HepG2 (cell line): ENCODE data around the gene GDF15. TPM values are rescaled to one million over a fixed set of nuclear protein-coding genes. Genes with fewer than 3 reads are reported as not detected.

Experiments used
- ATAC-seq: fragments of 200-7000 bp; cut with Tn5 transposase; 3 replicates; pipeline ENCODE4 v1.9.1; 2020; ENCODE audit warnings: mild to moderate bottlenecking, moderate library complexity
- BruUV-seq: library from RNA; stranded (reverse); fragments of 400-500 nt; replicated peaks from 2 replicates; lab custom pipeline; 2021; lab: Mats Ljungman, UMichigan
- CTCF ChIA-PET: fragments of 300-600 bp; formaldehyde crosslinking; extraction: SDS; loops from one replicate; lab custom pipeline; 2021; ENCODE audit warnings: low total read pairs, inconsistent platforms, low intra/inter-chr PET ratio; lab: Yijun Ruan, JAX
- POLR2A ChIA-PET: fragments of 350-600 bp; sonication (Branson Sonifier 250); formaldehyde crosslinking; loops from one replicate; lab custom pipeline; 2020; ENCODE audit warnings: antibody characterized with exemption, inconsistent platforms; lab: Yijun Ruan, JAX
- DNase-seq: peaks from one replicate; pipeline ENCODE4 v3.0.0-alpha.2; 2015; ENCODE audit warnings: low spot score
- FAIRE-seq: peaks from 3 replicates; lab custom pipeline; 2011; peaks lifted over from hg19 to GRCh38; lab: Jason Lieb, UNC
- H2AFZ ChIP-seq: one replicate; pipeline ENCODE4 v1.6.1; 2011; ENCODE audit warnings: low read length, inconsistent platforms
- H3K27ac ChIP-seq: fragments of 300-600 bp; 3 replicates; pipeline ENCODE4 v1.8.0; 2011; ENCODE audit warnings: mixed run types, mild to moderate bottlenecking, mixed read lengths, low read length, inconsistent platforms; ENCODE audit not compliant: insufficient read depth; ENCODE audit errors: extremely low read length
- H3K27me3 ChIP-seq, 2 experiments: fragments of 200-600 bp in 1 of 2; 2 replicates in 1 of 2; 3 replicates in 1 of 2; pipeline versions ENCODE4 v1.6.0 to v1.8.0; 2011; ENCODE audit warnings: low read length in 2 of 2, mild to moderate bottlenecking in 2 of 2, moderate library complexity in 2 of 2, inconsistent platforms in 1 of 2; ENCODE audit not compliant: insufficient read depth in 2 of 2, control insufficient read depth in 1 of 2
- H3K36me3 ChIP-seq, 2 experiments: fragments of 200-600 bp in 1 of 2; replicated peaks in 1 of 2; 2 replicates in 1 of 2; 3 replicates in 1 of 2; pipeline versions ENCODE4 v1.5.1 to v1.8.0; 2011; ENCODE audit warnings: low read length in 2 of 2, inconsistent platforms in 1 of 2; ENCODE audit not compliant: insufficient read depth in 2 of 2, control insufficient read depth in 1 of 2
- H3K4me1 ChIP-seq: 2 replicates; pipeline ENCODE4 v1.5.1; 2012; ENCODE audit warnings: low read length, inconsistent platforms; ENCODE audit not compliant: insufficient read depth
- H3K4me2 ChIP-seq: 2 replicates; pipeline ENCODE4 v1.6.0; 2011; ENCODE audit warnings: low read depth, low read length, inconsistent platforms
- H3K4me3 ChIP-seq, 3 experiments: fragments of 200-600 bp in 1 of 3; sonication (generic), shearing (Covaris generic) in 1 of 3; replicated peaks in 1 of 3; 2 replicates each; pipeline ENCODE4 v1.5.1; 2011 to 2016; ENCODE audit warnings: low read length in 3 of 3, inconsistent platforms in 2 of 3, low read depth in 2 of 3, mild to moderate bottlenecking in 2 of 3, control low read depth in 1 of 3, mixed read lengths in 1 of 3; ENCODE audit not compliant: insufficient read depth in 1 of 3
- H3K79me2 ChIP-seq: one replicate; pipeline ENCODE4 v1.6.1; 2011; ENCODE audit warnings: low read length, inconsistent platforms; ENCODE audit not compliant: insufficient read depth
- H3K9ac ChIP-seq: 2 replicates; pipeline ENCODE4 v1.6.0; 2011; ENCODE audit warnings: mild to moderate bottlenecking, low read depth, low read length, inconsistent platforms; ENCODE audit not compliant: insufficient read depth
- H3K9me3 ChIP-seq: 2 replicates; pipeline ENCODE4 v1.5.1; 2012; ENCODE audit warnings: mild to moderate bottlenecking, low read length
- H4K20me1 ChIP-seq: 2 replicates; pipeline ENCODE4 v1.6.0; 2011; ENCODE audit warnings: inconsistent platforms, mild to moderate bottlenecking, low read length, moderate library complexity; ENCODE audit not compliant: insufficient read depth
- CC2D1A ChIP-seq: sonication (generic); formaldehyde crosslinking; IDR thresholded peaks from 2 replicates; pipeline ENCODE4 v1.8.1; 2023; ENCODE audit warnings: mild to moderate bottlenecking, missing genetic modification reagents
- ERF ChIP-seq: IDR thresholded peaks from 2 replicates; pipeline ENCODE4 v1.6.1; 2018; ENCODE audit warnings: missing biosample characterization, missing genetic modification reagents
- FLYWCH1 ChIP-seq: sonication (generic); formaldehyde crosslinking; IDR thresholded peaks from 2 replicates; pipeline ENCODE4 v1.8.1; 2023; ENCODE audit warnings: mild to moderate bottlenecking, missing genetic modification reagents
- FOSL2 ChIP-seq: sonication (generic); formaldehyde crosslinking; IDR thresholded peaks from 2 replicates; pipeline ENCODE4 v1.4.0; 2020; ENCODE audit warnings: missing genetic modification reagents
- HNRNPH1 ChIP-seq: fragments of 200-400 bp; formaldehyde crosslinking; optimal IDR thresholded peaks from 2 replicates; pipeline ENCODE3; 2017; ENCODE audit warnings: mild to moderate bottlenecking, low read depth, low read length
- MAZ ChIP-seq, 2 experiments: sonication (generic) in 1 of 2; formaldehyde crosslinking in 1 of 2; IDR thresholded peaks; 2 replicates each; pipeline versions ENCODE4 v1.5.0 to v1.6.1; 2012 to 2020; ENCODE audit warnings: low read depth in 2 of 2, mild to moderate bottlenecking in 2 of 2, borderline replicate concordance in 1 of 2, improper control_type of control experiment in 1 of 2, low read length in 1 of 2, missing genetic modification reagents in 1 of 2, moderate library complexity in 1 of 2
- NR0B2 ChIP-seq: sonication (generic); formaldehyde crosslinking; IDR thresholded peaks from 2 replicates; pipeline ENCODE4 v1.4.0; 2020; ENCODE audit warnings: mild to moderate bottlenecking, missing genetic modification reagents
- ONECUT2 ChIP-seq: sonication (generic); formaldehyde crosslinking; IDR thresholded peaks from 2 replicates; pipeline ENCODE4 v1.4.0; 2020; ENCODE audit warnings: missing genetic modification reagents
- PPARG ChIP-seq: conservative IDR thresholded peaks from 2 replicates; pipeline ENCODE4 v1.6.1; 2016; ENCODE audit warnings: missing biosample characterization, missing genetic modification reagents
- RAD21 ChIP-seq: fragments of 450-650 bp; formaldehyde crosslinking; IDR thresholded peaks from 2 replicates; pipeline ENCODE4 v1.5.0; 2020; ENCODE audit warnings: mild to moderate bottlenecking
- SMC3 ChIP-seq: IDR thresholded peaks from 2 replicates; pipeline ENCODE4 v1.6.1; 2011; ENCODE audit warnings: low read length, improper control_type of control experiment
- STAG1 ChIP-seq: sonication (generic); formaldehyde crosslinking; IDR thresholded peaks from 2 replicates; pipeline ENCODE4 v1.4.0; 2020; ENCODE audit warnings: missing genetic modification reagents
- TEAD3 ChIP-seq: optimal IDR thresholded peaks from 2 replicates; pipeline ENCODE3; 2016; ENCODE audit warnings: borderline replicate concordance
- ZNF121 ChIP-seq: sonication (generic); formaldehyde crosslinking; IDR thresholded peaks from 2 replicates; pipeline ENCODE4 v1.5.0; 2020; ENCODE audit warnings: mild to moderate bottlenecking, missing genetic modification reagents
- ZNF460 ChIP-seq: sonication (generic); formaldehyde crosslinking; IDR thresholded peaks from 2 replicates; pipeline ENCODE4 v1.5.1; 2020; ENCODE audit warnings: missing genetic modification reagents, mild to moderate bottlenecking, borderline replicate concordance
- ZNF605 ChIP-seq: sonication (generic); formaldehyde crosslinking; IDR thresholded peaks from 2 replicates; pipeline ENCODE4 v1.8.0; 2022; ENCODE audit warnings: mild to moderate bottlenecking, missing genetic modification reagents
- ZNF678 ChIP-seq: sonication (generic); formaldehyde crosslinking; IDR thresholded peaks from 2 replicates; pipeline ENCODE4 v1.4.0; 2020; ENCODE audit warnings: mild to moderate bottlenecking, missing genetic modification reagents
- ZNF776 ChIP-seq: sonication (generic); formaldehyde crosslinking; IDR thresholded peaks from 2 replicates; pipeline ENCODE4 v1.4.0; 2020; ENCODE audit warnings: mild to moderate bottlenecking, missing genetic modification reagents
- WGBS: methylation state at CpG from one replicate; pipeline ENCODE4 v1.1.6; 2017; ENCODE audit warnings: low lambda C conversion rate; 5-methylcytosine and 5-hydroxymethylcytosine counted together
- in situ Hi-C: cut with HindIII; loops from 2 replicates; pipeline ENCODE4 v1.10.0; 2017; ENCODE audit warnings: low pct_unique_long_range_greater_than_20kb; ENCODE audit not compliant: extremely low pct_ligation_motif_present
- intact Hi-C: fragments of 100-400 bp; cut with micrococcal nuclease; formaldehyde crosslinking; loops from one replicate; pipeline ENCODE4 v1.10.0; 2022; ENCODE audit not compliant: unreplicated experiment
- polyA plus RNA-seq, 8 experiments: library from polyadenylated mRNA; depleted of rRNA in 3 of 8; stranded (reverse) in 7 of 8; unstranded in 1 of 8; fragments of >200 nt; fragmentation: Illumina TruSeq in 4 of 8; extraction: Trizol in 4 of 8; gene quantifications; 2 replicates each; pipeline versions ENCODE4 v1.2.1 to v1.2.3, GENCODE V29; 2011 to 2016; ENCODE audit warnings: low read depth in 4 of 8, missing spikeins in 1 of 8, mixed read lengths in 1 of 8; ENCODE audit not compliant: insufficient read depth in 1 of 8
- total RNA-seq, 5 experiments: library from RNA; depleted of rRNA; stranded (reverse); fragments of >200 nt; fragmentation: Illumina TruSeq; extraction: Trizol; gene quantifications; 2 replicates each; pipeline ENCODE4 v1.2.3, GENCODE V29; 2016; ENCODE audit warnings: low read depth in 1 of 5
- TF ChIP-seq, protein P1 (sequence below): sonication (generic); formaldehyde crosslinking; IDR thresholded peaks from 2 replicates; pipeline ENCODE4 v1.4.0; 2020; ENCODE audit warnings: missing genetic modification reagents
- TF ChIP-seq, protein P2 (sequence below): sonication (generic); formaldehyde crosslinking; IDR thresholded peaks from 2 replicates; pipeline ENCODE4 v1.5.0; 2020; ENCODE audit warnings: mild to moderate bottlenecking, missing genetic modification reagents, moderate library complexity

Gene GDF15
- total and polyA plus RNA-seq, 2 of the 13 experiments (the other 11 are each of a cell fraction or from before 2014, with no cell fraction given): 146 to 422 TPM

DNA sequence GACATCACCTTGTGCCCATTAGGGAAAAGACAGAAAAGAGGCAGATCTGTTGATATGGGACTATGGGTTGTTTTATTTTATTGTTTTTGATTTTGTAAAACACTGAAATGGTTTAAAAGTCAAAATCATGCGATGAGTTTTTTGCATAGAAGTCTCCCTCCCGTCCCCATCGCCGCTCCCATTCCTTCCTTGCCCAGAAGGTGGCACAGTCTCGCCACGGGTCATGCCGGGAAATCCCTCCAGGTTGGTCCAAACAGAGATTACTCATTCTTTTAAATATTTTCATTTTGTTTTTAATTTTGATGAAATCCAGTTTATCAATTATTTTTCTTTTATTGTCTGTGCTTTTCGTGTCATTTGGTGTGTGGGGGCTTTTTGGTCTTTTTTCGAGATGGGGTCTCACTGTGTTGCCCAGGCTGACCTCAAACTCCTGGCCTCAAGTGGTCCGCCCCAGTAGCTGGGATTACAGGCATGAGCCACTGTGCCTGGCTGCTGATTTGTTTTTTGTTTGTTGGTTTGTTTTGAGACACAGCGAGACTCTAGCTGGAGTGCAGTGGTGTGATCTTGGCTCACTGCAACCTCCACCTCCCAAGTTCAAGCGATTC, 36.3 kb upstream of the GDF15 start:
- ChIA-PET CTCF (interaction anchor here (1.1 to 3.2 kb wide), 4 partner anchors 21 to 60 kb away, joined by 4 to 31 read pairs (median 13); partner anchors contain the start of gene GDF15), POLR2A (interaction anchor here (0.7 to 2.1 kb wide), 9 partner anchors 11 to 70 kb away, joined by 3 to 18 read pairs (median 4); partner anchors contain the start of gene GDF15)
- H3K9me3 ChIP-seq: no peaks in the 10 kb centered on the region
- FAIRE-seq: peak; percentile 88
- peaks cover 18% of the 10 kb centered on the region; the same call in 1 of the 2 replicates for H3K4me1 ChIP-seq
- no peaks in the 10 kb centered on the region for H3K27me3 ChIP-seq
- no peak overlapping the region for H3K4me3 ChIP-seq
- peaks cover 12 to 19% of the 10 kb centered on the region in 2 experiments for H3K36me3 ChIP-seq
- H4K20me1 ChIP-seq: peaks cover 2% of the 10 kb centered on the region; the same call in 1 of the 2 replicates
- TF ChIP-seq ERF (CRISPR knock-in tag) (0 out of 2 replicates have a peak, but pooled peaks have one; percentile 17), RAD21 (CRISPR knock-in tag) (peak; percentile 81), FOSL2 (CRISPR knock-in tag) (peak; percentile 30; the same call in 1 of the 2 replicates), ZNF460 (0 out of 2 replicates have a peak, but pooled peaks have one; percentile 7), SMC3 (peak; percentile 92), ONECUT2 (no peak), ZNF605 (0 out of 2 replicates have a peak, but pooled peaks have one; percentile 20), ZNF678 (CRISPR knock-in tag) (no peak), TEAD3 (peak; percentile 24), STAG1 (peak; percentile 87), ZNF776 (CRISPR knock-in tag) (no peak), CC2D1A (CRISPR knock-in tag) (no peak), HNRNPH1 (no peak), FLYWCH1 (no peak), ZNF121 (CRISPR knock-in tag) (peak; percentile 96), MAZ (IDR thresholded peaks at IDR 0.05; ENCODE audit: borderline replicate concordance, low read depth, low read length) (0 out of 2 replicates have a peak, but pooled peaks have one; percentile 31), MAZ (CRISPR knock-in tag; IDR thresholded peaks at IDR 0.05; ENCODE audit: low read depth) (no peak), NR0B2 (CRISPR knock-in tag) (no peak), PPARG (no peak)
- TF ChIP-seq, protein P1, sequence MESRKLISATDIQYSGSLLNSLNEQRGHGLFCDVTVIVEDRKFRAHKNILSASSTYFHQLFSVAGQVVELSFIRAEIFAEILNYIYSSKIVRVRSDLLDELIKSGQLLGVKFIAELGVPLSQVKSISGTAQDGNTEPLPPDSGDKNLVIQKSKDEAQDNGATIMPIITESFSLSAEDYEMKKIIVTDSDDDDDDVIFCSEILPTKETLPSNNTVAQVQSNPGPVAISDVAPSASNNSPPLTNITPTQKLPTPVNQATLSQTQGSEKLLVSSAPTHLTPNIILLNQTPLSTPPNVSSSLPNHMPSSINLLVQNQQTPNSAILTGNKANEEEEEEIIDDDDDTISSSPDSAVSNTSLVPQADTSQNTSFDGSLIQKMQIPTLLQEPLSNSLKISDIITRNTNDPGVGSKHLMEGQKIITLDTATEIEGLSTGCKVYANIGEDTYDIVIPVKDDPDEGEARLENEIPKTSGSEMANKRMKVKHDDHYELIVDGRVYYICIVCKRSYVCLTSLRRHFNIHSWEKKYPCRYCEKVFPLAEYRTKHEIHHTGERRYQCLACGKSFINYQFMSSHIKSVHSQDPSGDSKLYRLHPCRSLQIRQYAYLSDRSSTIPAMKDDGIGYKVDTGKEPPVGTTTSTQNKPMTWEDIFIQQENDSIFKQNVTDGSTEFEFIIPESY: peak; percentile 69
- TF ChIP-seq, protein P2, sequence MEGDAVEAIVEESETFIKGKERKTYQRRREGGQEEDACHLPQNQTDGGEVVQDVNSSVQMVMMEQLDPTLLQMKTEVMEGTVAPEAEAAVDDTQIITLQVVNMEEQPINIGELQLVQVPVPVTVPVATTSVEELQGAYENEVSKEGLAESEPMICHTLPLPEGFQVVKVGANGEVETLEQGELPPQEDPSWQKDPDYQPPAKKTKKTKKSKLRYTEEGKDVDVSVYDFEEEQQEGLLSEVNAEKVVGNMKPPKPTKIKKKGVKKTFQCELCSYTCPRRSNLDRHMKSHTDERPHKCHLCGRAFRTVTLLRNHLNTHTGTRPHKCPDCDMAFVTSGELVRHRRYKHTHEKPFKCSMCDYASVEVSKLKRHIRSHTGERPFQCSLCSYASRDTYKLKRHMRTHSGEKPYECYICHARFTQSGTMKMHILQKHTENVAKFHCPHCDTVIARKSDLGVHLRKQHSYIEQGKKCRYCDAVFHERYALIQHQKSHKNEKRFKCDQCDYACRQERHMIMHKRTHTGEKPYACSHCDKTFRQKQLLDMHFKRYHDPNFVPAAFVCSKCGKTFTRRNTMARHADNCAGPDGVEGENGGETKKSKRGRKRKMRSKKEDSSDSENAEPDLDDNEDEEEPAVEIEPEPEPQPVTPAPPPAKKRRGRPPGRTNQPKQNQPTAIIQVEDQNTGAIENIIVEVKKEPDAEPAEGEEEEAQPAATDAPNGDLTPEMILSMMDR (CRISPR knock-in tag): peak; percentile 83
- no peak overlapping the region for H3K27ac ChIP-seq
- in situ Hi-C loops (loop anchor here (10.0 kb wide), 1 partner anchor 55 kb away; no protein-coding TSS in a partner anchor), intact Hi-C loops (loop anchor here (2.0 to 5.0 kb wide), 3 partner anchors 38 to 61 kb away; partner anchors contain the start of gene GDF15)
- no peak overlapping the region for H3K9ac ChIP-seq
- H3K79me2 ChIP-seq: peaks cover 7% of the 10 kb centered on the region
- peak; percentile 40 for DNase-seq
- ATAC-seq: peak; percentile 67
- 45% methylated on average over 12 of the region's 12 CpGs for WGBS
- no peak overlapping the region for H3K4me2 ChIP-seq
- no TSS peak for BruUV-seq
- H2AFZ ChIP-seq: no peak overlapping the region
